ENCODE measurements around the gene GAL3ST3.
"Not testable (repeated sequence)": the region's sequence is repeated elsewhere in the genome, so short reads cannot be mapped to it uniquely, and the experiment has no call there.

Gene GAL3ST3

DNA sequence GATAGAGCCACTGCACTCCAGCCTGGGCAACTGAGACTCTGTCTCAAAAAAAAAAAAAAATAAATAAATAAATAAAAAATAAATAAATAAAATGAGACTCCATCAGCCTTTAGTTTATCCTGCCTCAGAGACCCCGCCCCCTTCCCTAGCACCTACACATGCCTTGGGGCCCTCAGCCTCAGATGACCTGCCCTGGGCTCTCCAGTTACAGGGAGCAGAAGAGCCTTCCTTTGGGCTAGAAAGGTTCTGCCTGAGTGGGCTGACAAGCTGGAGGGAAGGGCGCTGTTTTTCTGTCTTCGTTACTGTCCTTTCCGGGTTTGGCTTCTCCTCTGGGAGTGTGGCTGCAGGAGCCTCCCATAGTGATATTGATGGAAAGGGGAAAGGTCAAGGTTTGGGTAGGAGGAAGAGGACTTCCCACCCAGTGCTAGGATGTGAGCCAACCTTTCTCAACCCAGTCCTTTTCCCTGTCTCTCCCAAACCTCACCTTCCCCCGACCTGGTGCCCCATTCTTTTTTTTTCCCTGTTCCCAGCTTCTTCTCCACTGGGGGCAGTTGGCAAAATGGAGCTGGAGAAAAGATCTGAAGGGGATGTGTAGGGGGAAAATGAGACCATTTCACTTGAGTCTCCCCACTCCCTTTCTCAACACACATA lies 1.7 kb upstream of the GAL3ST3 start:
- in situ Hi-C loops (cut with HindIII; ENCODE audit: low pct_ligation_motif_present, low pct_unique_long_range_greater_than_20kb, low sequenced_read_pairs) = no loop called here
- DNase-seq = peak; percentile 5

DNA sequence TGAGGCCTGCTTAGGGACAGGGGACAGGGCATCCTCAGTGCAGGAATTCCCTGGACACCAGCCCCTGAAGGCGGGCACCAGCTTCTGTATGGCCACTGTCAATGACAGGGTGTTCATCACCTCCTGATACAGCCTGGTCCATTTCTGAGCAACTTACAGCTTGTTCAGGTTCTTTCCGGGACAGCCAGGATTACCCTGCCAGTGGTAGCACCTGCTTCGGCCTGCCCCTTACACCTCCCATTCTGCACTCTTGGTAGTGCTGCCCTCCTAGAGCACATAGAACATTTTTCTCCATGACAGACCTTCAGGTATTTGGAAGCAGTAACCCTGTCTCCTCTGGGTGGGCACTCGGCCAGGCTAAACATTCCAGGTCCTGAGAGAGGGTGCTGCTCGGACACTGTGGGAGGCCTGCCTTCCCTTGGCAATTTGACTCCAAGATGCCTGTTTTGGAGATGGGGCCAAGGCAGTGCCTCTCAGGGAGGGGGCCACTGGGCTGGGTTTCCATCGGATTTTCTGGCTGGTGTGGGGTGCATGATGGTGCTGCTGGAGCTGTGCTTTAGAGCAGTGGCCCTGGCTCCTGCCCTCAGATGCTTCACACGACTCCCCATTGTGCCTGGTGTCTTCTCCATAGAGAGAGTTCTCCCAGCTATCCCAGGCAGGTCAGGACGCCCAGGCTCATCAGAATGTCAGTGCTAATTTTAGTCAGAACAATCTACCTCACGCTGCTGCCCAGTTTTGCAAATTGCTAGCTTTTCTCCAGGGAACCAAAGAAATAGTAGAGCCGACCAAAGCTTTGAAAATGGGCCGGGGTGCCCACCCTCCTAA lies 1.2 kb downstream of the GAL3ST3 start:
- peak; percentile 27 for DNase-seq
- in situ Hi-C loops (cut with HindIII; ENCODE audit: low pct_ligation_motif_present, low pct_unique_long_range_greater_than_20kb, low sequenced_read_pairs) = no loop called here

GRCh38 chr11:66046901-66047300 lies 2.1 kb downstream of the GAL3ST3 start:
- no peak for DNase-seq

DNA sequence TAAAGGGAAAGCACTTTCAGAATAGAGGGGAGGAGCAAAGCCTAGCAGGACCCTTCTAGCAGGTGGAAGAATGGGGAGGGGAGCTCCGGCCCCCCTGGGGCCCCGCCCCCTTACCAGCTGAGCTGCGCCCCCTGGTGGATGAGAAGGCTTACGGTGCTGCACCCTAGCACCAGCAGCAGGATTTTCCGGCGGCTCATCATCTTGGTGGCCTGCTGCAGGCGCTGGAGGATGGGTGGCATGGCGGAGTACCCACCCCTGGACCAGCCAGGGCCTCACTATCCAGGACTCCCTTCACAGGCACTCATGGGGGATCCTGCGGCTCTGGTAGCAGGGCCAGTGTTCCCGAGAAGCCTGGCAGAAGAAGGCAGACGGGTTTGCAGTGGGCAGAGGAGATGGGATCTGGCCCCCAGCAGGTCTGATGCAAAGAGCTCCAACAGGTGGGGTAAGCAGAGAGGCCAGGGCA lies 3.8 kb downstream of the GAL3ST3 start:
- in situ Hi-C loops (cut with HindIII; ENCODE audit: low pct_ligation_motif_present, low pct_unique_long_range_greater_than_20kb, low sequenced_read_pairs) = no loop called here
- DNase-seq = peak; percentile 71

More at GRCh38 chr11:66046901-66047300, 2.1 kb downstream of the GAL3ST3 start:
- in situ Hi-C loops (cut with HindIII; ENCODE audit: low pct_ligation_motif_present, low pct_unique_long_range_greater_than_20kb, low sequenced_read_pairs) = no loop called here

- DNase-seq = no peak
These were observed 4.2 kb downstream of the GAL3ST3 start for GRCh38 chr11:66044757-66045156.

DNA sequence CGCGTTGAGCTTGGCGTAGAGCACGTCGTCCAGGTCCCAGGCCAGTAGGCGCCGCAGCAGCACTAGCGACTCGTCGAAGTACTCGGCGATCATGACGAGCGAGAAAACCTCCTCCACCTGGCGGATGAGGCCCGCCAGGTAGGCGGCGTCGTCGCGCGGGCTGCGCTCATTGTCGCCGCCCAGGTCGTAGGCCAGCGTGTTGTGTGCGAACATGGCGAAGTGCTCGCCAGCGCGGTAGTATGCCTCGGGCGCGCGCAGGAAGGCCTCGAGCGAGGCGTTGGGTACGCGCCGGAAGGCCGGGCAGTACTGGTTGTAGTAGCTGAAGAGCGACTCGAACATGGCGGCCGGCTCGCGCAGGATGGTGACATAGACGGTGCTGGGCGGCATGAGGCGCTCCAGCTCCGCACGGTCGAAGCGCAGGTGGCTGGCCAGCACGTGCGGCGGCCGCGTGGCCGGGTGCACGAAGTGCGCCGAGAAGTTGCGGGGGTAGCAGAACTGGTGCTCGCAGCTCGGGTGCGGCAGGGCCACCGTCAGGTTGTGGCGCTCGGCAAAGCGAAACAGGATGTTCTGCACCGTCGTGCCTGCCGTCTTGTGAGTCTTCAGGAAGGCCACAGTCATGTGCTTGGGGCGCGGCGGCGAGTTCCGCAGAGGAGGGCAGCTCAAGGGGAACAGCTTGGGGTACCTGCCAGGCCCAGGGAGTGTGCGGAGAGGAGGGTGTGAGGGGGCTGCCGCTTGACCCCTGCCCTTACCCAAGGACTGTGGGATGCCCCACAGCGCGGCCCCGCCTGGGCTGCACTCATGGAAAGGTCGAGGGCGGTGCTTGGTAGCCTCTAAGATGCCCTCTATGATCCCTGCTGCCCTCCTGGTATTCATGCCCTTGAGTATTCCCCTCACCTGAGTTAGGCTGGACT lies 5.7 kb downstream of the GAL3ST3 start:
- DNase-seq = no peak
- in situ Hi-C loops (cut with HindIII; ENCODE audit: low pct_ligation_motif_present, low pct_unique_long_range_greater_than_20kb, low sequenced_read_pairs) = no loop called here

More at GRCh38 chr11:66044757-66045156, 4.2 kb downstream of the GAL3ST3 start:
- in situ Hi-C loops (cut with HindIII; ENCODE audit: low pct_ligation_motif_present, low pct_unique_long_range_greater_than_20kb, low sequenced_read_pairs) = no loop called here

- DNase-seq = no peak
- in situ Hi-C loops (cut with HindIII; ENCODE audit: low pct_ligation_motif_present, low pct_unique_long_range_greater_than_20kb, low sequenced_read_pairs) = no loop called here
These were observed 6.5 kb downstream of the GAL3ST3 start for GRCh38 chr11:66042227-66042995.

- DNase-seq = no peak
- in situ Hi-C loops (cut with HindIII; ENCODE audit: low pct_ligation_motif_present, low pct_unique_long_range_greater_than_20kb, low sequenced_read_pairs) = no loop called here
These were observed 9.2 kb downstream of the GAL3ST3 start for GRCh38 chr11:66039765-66040164.

DNA sequence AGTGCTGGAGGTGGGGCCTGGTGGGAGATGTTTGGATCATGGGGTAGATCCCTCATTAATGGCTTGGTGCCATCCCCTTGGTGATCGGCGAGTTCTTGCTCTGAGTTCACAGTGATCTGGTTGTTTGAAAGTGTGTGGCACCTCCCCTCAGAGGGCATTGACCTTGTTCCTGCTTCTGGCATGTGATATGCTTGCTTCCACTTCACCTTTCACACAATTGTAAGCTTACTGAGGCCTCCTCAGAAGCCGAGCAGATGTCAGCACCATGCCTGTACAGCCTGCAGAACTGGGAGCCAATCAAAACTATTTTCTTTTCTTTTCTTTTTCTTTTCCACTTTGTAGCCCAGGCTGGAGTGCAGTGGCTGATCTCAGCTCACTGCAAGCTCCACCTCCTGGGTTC lies 11.6 kb downstream of the GAL3ST3 start:
- in situ Hi-C loops (cut with HindIII; ENCODE audit: low pct_ligation_motif_present, low pct_unique_long_range_greater_than_20kb, low sequenced_read_pairs) = no loop called here
- DNase-seq = no peak

- DNase-seq = no peak
- in situ Hi-C loops (cut with HindIII; ENCODE audit: low pct_ligation_motif_present, low pct_unique_long_range_greater_than_20kb, low sequenced_read_pairs) = no loop called here
These were observed 12.6 kb downstream of the GAL3ST3 start for GRCh38 chr11:66036334-66036710.

- in situ Hi-C loops (cut with HindIII; ENCODE audit: low pct_ligation_motif_present, low pct_unique_long_range_greater_than_20kb, low sequenced_read_pairs) = no loop called here
- no peak for DNase-seq
These were observed 13.2 kb downstream of the GAL3ST3 start for GRCh38 chr11:66035653-66036333.

DNA sequence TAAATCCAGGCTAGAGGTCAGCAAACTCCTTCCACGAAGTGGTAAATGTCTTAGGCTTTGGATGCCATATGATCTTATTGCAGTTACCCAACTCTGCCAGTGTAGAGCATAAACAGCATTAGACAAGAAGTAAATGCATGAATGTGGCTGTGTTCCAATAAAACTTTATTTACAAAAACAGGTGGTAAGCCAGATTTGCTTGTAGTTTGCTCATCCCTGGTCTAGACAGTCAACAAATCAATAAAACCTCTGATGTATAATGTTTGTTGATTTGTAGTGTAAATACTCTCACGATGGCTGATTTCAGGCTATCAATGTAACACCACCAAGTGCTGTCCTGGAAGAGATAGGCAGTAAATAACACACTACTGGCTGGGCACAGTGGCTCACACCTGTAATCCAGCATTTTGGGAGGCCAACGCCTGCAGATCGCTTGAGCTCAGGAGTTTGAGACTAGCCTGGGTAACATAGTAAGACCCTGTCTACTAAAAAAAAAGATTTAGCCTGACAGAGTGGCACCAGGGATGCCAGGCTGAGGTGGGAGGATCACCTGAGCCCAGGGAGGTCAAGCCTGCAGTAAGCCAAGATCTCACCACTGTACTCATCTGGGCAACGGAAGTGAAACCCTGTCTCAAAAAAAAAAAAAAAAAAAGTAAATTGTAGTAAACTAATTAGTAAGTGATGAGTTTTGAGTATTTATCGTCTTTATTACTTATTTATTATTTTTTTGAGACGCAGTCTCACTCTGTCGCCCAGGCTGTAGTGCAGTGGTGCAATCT lies 15.8 kb downstream of the GAL3ST3 start:
- in situ Hi-C loops (cut with HindIII; ENCODE audit: low pct_ligation_motif_present, low pct_unique_long_range_greater_than_20kb, low sequenced_read_pairs) = no loop called here
- DNase-seq = no peak

DNA sequence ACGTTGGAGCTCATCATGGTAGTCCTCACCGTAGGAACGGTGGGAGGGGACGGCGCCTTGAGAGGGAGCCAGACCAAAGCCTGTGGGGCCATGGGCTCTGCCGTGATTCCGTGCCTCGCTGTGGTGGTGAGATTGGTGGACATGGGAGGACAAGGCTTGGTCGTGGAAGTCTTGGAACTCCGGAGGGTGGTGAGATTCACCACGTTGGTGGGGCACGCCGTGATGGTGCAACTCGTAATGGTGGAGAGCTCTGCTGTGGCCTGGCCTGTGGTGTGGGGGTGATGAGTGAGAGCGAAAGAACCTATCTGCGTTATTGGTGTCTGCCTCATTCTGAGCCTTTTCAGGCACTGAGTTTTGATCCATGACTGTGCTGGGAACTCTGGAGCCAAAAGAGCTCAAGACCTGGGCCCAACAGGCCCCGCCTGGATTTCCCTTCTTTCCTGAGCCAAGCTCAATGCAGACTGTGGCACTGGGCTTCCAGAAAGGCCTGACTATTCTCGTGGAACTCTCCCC lies 22.9 kb downstream of the GAL3ST3 start, which contains the start of gene CATSPER1:
Gene CATSPER1 (minus strand): TSS at position 463 of the 513 bp plus-strand sequence. CDS start 100 bp downstream, at position 363.
- DNase-seq = no peak
- in situ Hi-C loops (cut with HindIII; ENCODE audit: low pct_ligation_motif_present, low pct_unique_long_range_greater_than_20kb, low sequenced_read_pairs) = no loop called here

- DNase-seq; in situ Hi-C loops (cut with HindIII; ENCODE audit: low pct_ligation_motif_present, low pct_unique_long_range_greater_than_20kb, low sequenced_read_pairs): not testable (repeated sequence)
These were observed 25.8 kb downstream of the GAL3ST3 start for GRCh38 chr11:66023186-66023440.

DNA sequence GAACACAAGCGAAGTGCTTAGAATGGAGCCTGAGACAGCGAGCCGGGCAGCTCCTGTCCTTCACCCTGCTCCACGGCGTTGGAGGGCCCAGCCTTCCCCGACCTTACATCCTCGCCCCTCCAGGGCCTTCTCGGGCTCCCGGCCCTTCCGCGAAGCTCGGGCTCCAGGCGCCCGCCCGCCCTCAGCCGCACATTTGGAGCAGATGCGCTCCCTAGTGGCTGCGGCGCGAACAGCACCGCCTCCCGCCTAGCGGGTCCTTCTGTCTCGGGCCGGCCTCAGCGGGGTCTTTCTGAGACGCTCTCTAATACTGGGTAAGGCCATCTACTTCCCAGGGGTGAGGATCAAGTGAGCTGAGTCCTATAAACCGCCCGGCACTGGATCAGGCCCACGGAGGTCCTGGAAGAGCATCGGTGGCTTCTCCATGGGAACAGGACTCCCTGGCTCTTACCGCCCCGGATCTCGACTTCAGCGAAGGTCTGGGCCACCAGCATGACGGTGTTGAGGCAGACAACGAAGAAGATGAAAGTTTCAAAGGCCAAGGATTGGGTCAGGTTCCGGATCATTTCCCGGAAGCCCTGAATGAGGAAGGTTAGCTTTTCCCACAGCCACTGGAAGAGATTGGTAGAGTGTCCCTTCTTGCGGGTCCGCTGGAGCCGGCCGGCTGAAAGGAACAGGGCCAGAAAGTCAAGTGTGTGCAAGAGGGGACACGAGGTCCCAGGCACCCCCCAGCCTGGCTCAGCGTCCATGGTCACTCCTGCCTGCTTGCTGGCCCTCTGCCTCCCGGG lies 26.4 kb downstream of the GAL3ST3 start:
- DNase-seq = peak; percentile 67
- in situ Hi-C loops (cut with HindIII; ENCODE audit: low pct_ligation_motif_present, low pct_unique_long_range_greater_than_20kb, low sequenced_read_pairs) = no loop called here

DNA sequence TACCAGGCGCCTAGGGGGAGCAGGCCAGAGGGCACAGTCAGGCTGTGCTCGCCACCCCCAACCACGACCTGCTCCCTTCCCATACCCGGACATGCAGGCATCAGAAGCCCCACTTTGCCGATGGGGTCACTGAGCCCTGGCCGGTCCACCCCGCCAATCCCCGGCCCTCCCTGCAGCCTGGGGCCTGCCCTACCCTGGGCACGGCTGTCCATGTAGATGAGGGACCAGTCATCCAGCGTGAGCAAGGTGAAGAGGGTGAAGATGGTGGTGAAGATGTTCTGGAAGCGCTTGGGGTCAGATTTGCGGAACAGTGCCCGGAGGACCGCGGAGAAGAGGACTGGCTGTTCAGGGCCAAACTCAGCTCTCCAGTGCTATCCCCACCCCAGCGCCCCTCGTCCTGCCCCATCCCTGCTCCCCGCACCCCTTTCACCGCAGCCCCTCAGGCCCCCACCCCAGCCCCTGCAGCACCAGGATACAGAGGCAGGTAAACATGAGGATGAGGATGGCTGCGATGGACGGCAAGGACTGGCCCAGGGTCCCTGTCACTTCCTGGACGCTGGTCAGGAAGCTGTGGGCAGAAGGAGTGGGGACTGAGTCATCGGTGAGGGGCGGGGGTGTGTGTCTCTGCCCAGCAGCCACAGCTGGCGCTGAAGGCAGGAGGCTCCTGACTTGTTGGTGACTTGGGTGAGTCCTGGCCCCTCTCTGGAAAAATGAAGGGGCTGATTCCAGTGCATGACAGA lies 28.2 kb downstream of the GAL3ST3 start:
- peak; percentile 78 for DNase-seq
- in situ Hi-C loops (cut with HindIII; ENCODE audit: low pct_ligation_motif_present, low pct_unique_long_range_greater_than_20kb, low sequenced_read_pairs) = no loop called here
